C1 segment of cervical spinal cord (tissue), 14 donors: ENCODE results near the gene GBX2.

Experiments used
- DNase-seq, 14 donors: peaks; one replicate each; lab custom pipeline; 2025; lab: John Stamatoyannopoulos, UW

Gene GBX2

GRCh38 chr2:236117861-236118269 is 50.3 kb downstream of the GBX2 start:
- no peak for DNase-seq

GRCh38 chr2:236117401-236117800 is 50.8 kb downstream of the GBX2 start:
- no peak for DNase-seq
